ENCODE results near the gene ITPRID1.
"Not testable (repeated sequence)": the region's sequence is repeated elsewhere in the genome, so short reads cannot be mapped to it uniquely, and the experiment has no call there.

ITPRID1 gene

DNA sequence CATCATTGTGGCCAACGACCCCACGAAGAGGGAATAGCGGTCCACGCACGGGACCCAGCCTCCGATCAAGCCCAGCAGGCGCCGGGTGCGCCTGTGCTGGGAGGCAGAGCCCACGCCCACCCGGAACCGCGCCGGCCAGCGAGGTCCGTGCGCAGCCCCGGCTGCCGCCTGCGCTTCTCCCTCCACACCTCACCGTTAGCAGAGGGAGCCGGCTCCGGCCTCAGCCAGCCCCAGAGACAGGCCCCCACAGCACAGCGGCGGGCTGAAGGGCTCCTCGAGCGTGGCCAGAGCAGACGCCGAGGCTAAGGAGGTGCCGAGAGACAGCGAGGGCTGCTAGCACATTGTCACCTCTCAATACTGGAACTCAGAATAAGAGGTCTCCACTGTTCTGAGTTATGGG is 3.6 kb downstream of the ITPRID1 start:
- DNase-seq, result no peak

DNA sequence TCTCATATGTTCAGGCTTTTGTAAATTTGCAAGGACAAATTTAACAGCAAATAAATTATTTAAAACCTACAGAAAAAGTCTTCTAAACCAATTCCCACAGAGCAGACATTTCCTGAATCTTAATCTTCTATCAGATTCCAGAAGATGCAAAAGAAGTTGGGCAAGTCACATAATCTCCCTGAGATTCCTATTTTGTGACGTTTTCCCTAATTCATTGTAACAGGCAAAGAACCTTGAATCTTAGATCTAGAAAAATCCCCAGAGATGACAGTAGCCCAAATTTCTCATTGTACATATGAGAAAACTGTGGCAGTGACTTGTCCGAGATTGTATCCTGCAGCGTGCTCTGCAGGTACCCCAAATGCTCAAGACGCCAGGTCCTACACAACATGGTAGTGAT is 4.9 kb downstream of the ITPRID1 start:
- no peak for DNase-seq

DNA sequence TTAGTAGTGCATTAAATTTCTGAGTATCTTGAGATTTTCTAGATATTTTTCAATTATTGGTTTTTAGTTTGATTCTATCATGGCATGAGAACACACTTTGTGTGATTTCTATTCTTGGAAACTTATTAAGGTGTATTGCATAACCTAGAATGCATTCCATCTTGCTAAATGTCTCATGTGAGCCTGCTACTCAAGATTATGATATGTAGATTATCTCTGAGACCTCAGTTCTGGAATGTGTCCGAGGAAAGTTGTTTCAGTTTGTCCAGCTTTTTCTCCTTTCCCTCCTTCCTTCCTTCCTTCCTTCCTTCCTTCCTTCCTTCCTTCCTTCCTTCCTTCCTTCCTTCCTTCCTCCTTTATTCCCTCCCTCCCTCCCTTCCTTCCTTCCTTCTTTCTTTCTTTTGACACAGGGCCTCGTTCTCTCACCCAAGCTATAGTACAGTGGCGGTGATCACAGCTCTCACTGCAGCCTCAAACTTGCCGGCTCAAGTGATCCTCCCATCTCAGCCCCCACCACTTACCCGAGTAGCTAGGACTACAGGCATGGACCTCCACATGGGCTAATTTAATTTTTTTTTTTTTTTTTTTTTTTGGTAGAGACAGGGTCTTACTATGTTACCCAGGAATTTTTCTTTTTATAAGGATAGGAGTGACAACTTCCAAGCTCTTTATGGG is 7.6 kb downstream of the ITPRID1 start:
- DNase-seq, result no peak

DNA sequence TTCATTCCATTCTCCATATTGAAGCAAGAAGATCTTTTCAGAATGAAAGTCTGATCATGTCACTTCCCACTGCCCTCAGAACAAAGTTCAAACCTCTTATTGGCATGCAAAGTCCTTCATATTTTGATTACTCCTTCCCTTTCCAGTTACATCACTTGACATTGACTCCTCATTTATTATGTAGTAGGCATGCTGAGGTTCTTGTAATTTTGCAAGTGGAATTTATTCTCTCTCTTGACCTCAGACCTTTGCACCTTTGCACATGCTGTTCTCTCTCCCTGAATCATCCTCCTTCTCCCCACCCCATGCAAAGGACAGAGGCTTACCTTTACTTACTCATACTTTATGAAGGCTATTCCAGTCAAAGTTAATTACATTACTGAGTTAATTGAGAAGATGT is 13.0 kb downstream of the ITPRID1 start:
- no peak for DNase-seq

DNA sequence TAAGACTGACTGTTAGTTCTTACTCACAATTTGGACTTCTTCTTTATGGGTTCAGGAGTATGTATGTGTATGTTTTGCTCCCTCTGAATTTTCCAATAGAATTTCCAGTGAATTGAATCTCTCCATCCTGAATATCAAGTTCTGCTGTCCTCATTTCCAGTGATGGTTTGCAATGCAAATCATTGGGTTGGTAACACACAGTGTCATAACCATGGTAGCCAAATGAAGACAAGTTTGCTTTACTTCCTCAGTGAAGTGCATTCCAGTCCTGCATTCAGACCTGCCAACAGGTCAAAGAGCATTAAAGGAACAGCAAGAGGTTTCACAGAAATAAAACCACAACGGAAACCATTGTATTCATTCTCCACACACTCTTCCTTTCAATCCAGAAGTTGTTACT is 15.2 kb downstream of the ITPRID1 start:
- no peak for DNase-seq

DNA sequence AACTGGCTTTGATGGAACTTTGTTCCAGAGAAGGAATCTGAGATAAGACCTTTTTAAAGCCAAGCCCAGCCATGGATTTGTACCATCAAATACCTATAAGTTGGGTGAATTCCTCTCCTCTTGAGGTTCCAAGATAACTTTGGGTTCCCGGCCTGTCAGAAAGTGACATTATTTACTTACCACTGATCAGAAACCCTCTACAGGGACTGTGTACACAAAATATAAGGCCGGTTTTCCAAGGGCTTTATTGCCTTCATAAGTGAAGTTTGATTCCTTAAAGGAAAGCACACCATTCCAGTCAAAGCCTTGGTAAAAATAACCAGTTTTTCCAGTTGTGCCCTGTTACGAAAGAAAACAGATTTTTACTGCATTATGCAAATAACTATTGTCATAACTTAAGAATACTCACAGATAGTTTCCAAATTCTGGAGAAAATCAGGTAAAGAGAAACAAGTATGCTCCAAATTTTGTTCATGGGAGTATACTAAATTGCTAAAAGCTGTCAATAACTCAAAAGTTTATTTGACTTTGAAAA is 26.8 kb downstream of the ITPRID1 start:
- not testable (repeated sequence) for DNase-seq

DNA sequence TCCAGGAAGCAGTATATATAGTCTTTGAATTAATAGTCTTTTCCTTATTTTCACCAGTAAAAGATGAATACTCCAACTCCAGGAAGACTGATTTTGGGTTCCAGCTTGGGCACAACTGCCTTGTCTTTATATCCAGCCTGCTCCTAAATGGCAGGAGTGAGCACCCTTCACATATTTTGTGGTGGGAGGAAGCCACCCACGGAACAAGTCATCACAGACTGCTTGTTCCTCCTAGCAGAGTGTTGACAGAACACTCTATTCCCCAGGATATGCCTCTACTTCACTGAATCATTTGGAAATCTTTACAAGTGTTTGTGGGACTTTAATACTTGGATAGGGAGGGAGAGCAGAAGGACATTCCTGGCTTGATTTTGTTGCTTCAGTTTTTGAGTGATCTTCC is 31.7 kb downstream of the ITPRID1 start:
- DNase-seq, result no peak

DNA sequence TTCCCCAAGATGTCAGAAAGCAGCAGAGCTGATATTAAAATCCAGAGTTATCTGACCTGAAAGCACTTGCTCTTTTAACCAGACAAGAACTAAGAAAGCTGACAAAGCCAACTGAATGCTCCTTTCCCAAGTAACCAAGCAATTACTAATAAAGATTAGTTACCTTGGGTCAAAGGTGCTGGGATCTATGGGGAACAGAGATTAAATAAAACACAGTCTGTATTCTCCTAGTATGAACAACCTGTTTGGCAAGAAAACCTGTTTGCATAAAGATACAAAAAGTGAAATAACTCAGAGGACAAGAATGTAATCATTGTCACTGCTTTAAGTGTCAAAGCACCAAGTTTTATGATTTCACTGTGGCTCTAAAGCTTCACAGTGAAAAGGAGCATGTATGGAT is 35.7 kb downstream of the ITPRID1 start:
- DNase-seq, result no peak

DNA sequence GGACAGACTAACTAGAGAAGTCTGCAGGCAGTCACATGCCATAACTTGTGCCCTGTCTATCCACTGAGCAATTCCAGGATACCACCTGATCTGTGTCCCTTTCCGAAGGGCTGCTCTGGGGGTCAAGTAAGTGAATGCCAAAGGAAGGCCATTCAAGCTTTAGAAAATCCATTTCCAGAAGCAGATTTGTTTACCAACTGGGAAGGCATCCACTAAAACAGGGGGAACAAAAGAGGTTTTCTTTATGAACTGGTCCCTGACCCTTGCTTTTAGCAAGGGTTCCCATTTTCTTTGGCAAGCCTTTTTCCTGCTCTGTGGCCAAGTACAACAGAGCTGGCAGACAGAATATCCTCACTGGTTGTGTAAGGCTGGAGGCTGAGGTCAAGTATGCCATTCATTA is 36.5 kb downstream of the ITPRID1 start:
- no peak for DNase-seq

DNA sequence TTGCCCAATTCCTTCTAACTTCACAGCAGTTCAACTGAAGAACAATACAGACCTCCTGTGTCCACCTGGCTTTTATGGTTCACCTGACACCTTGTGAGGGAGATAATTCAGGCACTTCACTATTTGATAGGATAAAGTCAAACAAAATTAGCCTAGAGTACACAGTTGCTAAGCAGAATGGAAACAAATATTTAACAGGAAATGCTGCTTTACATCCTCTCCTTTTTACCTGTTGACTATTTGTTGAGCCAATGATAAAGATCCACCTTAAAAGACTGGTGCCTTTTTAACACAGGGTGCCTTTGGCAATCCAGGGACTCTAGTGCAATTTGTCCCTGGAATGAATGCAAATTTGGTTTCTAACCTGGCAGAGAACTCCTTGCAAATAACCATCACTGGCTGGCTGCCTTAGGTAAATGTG is 39.8 kb downstream of the ITPRID1 start:
- DNase-seq, result no peak

DNA sequence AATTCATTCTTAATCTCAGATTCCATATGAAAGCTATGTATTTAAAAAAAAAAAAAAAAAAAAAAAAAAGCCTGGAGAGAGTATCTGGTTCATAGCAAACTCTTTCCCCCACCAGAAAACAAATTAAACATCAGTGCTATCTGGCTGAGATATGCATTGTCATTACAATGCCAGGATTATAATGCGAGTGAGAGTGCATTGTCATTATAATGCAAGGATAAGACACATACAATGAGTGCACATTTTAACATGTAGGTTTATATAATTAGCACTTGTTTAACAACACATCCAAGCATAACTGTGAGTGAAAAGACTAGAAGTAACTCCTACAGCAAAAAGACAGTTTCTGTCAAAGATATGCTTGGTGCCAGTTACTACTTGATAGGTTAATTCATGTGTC is 48.1 kb downstream of the ITPRID1 start:
- DNase-seq, result no peak

DNA sequence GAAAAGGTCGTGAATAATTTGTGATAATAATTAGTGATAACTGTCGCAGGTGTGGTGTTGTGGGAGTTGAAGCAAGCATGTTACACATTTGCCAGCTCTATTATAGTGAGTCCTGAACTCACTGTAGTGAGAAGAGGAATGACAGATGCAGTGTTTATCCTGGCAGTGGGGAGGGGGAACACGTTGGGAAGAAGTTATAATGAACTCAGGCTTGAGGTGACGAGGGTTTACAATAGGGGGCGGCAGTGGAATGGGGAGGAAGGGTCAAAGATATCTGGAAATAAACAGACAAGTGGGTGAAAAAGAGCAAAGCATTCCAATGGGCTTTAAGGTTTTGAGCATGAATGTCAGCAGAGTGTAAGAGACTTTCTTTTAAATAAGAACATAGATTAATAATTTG is 49.6 kb downstream of the ITPRID1 start:
- no peak for DNase-seq

DNA sequence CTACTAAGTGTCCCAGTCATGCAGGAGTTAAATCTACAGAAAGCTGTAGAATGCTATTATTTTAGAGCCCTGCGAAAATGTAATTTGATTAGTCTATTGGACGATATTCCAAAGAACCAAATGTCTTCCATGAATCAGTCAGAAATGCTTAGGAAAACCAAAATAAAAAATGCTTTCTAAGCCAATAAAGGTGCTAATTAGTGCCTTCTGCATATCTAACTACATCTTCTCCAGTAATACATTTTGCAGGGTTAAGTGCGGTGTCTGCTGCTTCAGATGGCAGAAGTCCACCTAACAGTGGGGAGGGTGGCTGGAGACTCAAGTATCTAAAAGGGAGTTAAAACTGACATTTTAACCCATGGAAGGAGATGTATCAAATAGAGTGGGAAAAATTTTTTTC is 50.1 kb downstream of the ITPRID1 start:
- no peak for DNase-seq

DNA sequence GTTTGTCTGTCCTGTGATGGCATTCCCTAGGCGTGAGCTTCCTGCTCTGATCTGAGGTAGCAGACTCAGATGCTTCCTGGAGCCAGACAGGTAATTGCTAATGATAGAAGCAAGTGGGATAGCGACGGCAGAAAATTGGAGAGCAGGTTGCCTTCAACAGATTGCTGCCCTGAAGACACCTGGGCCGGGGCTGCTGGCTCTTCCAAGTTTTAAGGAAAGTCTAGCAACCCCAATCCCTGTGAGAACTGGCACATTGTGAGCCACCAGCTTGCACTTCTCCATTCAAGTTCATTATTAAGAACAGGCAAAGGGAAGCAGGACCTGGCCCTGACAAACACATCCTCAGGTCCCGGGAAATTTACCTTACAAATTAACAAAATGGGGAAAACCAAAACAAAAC is 50.8 kb downstream of the ITPRID1 start:
- no peak for DNase-seq

DNA sequence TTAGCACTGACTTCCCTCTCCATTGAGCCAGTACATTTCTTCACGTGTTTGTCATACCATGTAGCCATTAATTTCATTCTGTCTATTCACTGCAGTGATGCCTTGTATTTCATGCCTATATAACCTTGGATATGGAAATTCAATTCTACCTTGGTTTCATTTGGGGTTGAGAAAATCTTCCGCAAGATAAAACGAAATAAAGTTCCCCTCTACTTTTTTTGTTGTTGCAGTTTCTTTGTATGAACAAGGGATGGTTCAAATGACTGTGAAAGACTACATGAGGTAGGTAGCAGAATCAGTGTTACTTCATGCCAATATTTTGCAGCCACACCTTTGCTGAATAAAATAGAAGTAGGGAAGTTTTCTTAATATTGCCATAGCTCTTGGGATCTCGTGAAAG is 55.6 kb downstream of the ITPRID1 start:
- no peak for DNase-seq

DNA sequence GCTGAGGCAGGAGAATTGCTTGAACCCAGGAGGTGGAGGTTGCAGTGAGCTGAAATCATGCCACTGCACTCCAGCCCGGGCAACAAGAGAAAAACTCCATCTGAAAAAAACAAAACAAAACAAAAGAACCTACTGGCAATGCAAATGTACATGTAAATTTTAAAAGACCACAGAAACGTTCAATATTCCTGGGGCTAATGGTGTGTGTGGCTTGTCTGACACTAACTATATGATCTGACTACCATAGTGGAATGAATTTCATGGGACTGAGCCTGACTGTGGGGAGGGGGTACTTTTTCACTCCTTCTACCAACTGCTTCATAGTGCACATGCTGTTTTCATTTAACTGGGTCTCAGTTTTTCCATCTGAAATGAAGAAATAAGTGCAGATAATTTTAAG is 69.6 kb downstream of the ITPRID1 start:
- DNase-seq, result no peak

DNA sequence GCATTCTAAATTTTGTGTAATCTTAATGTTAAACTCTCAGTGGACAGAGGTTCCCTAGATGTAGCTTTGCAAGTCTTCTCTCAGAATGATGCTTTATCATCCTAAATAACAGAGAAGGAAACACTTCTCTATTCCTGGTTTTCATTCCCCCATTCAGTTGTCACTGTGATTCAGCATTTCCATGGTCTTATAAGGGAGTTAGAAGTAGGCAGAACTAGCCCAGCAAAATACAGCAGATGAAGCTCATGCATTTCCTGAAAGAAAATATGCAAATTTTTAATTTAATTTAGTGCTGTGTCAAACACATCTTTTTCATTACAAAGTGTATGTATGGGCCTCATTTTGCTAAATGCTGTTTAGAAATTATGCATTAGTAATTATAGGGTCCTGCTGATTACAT is 70.1 kb downstream of the ITPRID1 start:
- no peak for DNase-seq

DNA sequence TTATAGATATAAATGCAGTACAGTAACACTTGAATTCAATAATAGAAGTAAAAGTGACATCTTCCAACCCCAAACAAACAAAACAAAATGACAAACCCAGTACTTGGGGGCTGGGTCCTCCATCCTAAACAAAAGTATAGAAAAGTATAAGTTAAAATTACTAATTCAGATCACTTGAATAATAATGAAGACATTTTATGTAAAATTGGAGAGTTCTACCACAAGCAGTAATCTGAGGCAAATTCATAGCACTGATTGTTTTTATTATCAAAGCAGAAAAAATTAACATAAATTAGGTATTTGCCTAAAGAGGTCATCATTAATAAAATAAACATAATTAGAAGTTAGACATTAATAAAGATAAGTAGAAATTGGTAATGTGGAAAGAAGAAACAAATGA is 81.5 kb downstream of the ITPRID1 start:
- no peak for DNase-seq

DNA sequence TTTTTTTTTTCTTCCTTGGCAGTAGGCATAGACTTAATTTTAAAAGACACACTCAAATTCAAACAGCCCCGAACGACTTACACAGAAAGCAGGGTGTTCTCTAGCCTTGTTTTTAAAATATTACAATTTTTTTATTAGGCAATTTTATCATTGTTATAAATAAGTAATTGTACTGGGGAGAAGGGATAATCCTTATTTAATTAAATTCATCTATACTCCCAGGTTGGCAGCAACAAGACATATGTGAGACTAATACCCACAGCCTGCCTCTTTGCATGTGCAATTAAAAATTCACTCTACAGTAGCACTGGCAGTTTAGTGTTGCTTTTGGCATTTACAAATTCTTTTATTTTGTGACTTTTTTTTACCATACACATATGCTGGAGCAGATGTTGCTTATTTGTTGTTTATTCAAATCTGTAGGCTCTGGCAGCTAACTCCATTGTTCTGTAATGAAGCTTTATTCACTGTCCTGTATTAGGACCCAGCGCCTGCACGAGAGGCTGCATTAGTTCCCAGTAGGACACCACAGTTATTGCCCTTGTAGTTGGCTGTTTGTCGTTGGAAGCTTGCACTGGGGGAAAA is 88.2 kb downstream of the ITPRID1 start:
- no peak for DNase-seq

DNA sequence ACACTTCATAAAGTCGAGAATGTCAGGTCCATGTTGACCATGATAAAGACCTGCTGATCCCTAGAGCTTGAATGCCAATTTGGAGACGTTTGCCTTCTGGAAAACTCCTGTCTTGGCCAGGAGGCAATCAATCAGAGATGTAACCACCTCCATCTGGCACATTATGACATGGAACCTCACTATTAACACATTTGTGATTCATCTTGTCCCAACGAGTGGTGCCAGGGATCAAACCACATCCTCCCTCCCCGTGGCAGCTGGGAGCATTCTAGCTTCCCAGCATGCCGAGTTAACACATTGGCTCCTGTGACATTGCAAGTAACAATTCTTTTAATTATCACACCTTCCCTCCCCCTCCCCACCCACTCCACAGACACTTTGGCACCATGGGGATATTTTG is 89.2 kb downstream of the ITPRID1 start:
- no peak for DNase-seq

DNA sequence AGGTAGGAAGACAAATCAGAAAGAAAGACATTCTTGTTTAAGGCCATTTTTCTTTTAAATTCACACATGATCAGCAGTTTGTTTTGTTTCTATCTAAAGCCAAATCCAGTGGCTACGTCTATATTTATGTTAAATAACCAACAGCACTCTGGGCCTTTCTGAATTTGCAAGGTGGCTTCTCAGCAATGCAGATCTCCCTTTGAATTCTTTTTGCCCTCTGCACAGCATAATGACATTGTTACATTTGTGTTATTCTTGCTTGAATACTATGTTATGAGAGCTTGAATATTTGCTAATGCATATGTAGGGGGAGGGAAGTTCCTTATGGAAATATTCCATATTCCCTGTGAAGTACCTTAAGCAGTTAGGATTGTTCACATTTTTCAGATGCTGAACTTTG is 99.7 kb downstream of the ITPRID1 start:
- DNase-seq, result no peak

DNA sequence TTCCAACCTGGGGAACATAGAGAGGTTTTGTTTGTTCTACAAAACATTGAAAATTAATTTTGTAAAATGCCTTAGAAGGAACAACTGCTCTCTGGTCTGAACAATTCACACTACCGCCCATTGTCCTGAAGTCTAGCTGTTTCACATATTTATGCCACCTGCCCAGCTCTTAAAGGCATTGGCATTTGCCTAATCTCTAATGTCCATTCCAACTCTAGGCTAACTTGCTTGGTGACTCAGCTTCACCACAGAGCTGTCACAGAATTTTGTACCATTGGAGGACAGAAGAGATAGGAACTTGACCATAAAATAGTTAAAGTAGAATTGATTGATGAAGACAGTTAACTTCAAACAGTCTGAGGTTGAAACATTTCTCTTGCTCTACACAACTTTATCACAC is 119.6 kb downstream of the ITPRID1 start:
- no peak for DNase-seq

DNA sequence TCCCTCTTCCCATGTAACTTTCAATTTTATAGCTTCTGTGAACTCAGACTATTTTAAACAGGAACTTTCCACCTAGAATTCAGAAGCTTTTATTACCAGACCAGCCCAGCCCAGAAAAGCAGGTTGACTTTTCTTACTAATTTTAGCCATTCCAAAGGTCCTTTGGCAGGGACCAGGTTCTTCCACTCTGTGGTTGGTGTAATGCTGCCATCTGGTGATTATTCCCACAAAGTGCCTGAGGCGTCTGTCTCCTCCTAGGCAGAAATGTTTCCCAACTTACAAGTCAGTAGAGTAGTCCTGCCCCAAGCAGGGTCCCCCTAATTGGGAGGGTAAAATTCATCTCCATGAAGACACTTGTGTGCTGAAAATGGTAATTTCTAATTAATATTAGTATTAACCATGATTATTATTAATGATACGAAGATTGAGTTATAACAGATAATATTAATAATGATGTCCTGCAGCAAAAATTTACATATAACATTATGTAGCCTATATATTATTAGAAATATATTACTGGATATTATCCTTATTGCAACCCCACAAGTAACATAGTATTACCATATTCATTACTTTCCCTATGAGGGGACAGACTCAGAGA is 120.1 kb downstream of the ITPRID1 start:
- no peak for DNase-seq

DNA sequence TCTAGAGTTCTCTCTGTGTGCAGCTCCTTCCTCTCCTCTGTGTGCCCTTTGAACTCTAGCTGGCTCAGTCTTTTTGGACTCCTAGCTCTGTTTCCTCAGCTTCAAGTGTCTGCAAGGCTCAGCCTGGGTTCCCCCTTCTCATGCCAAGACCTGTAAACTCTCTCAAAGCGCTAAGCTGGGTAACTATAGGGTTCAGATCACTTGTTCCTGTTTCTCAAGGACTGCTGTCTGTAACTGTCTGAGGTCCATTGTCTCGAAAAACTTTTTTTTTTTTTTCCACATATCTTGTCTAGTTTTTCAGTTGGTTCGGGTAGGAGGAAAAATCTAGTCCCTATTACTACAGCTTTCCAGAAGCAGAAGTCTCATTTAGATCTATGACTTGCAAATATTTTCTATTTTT is 126.5 kb downstream of the ITPRID1 start:
- no peak for DNase-seq

DNA sequence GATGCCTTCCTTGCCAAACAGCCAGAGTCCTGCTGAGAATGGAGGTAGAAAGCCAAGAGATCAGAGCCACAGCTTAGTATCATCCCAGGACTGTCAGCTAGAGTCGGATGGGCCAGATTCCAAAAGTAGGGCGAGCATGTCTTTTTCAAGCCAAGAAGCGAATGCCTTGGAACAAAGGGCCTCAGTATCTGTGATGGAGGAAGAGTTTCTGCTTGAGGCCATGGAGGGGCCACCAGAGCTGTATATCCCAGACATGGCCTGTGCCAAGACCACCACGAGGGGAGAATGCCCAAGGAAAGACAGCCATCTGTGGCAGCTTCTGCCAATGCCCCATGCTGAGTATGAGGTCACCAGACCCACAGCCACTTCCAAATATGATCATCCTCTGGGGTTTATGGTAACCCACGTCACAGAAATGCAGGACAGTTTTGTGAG is 128.8 kb downstream of the ITPRID1 start:
- DNase-seq, result no peak

Data from activated CD4-positive, alpha-beta T cell treated with anti-CD3 and anti-CD28 coated beads for 4 hours (primary cell).